ELF-1 (cell line): ENCODE data around the gene PLEKHN1.

Source experiments
- DNase-seq: peaks from one replicate; pipeline ENCODE4 v3.0.0-alpha.2; 2016; ENCODE audit warnings: low read depth, low spot score

Gene PLEKHN1

GRCh38 chr1:1024149-1024770 lies 58.0 kb downstream of the PLEKHN1 start:
- DNase-seq: no peak

- peak; percentile 90 for DNase-seq
These were observed 58.8 kb downstream of the PLEKHN1 start for GRCh38 chr1:1024771-1025699.
